Panc1 (cell line): ENCODE data around the gene PTPRR. TPM values are rescaled to one million over a fixed set of nuclear protein-coding genes. Genes with fewer than 3 reads are reported as not detected.
A peak's percentile ranks its signal among the peaks of the same experiment; 100 is the strongest.

ENCODE experiments used
- ATAC-seq: fragments of 200-7000 bp; cut with Tn5 transposase; 2 replicates; pipeline ENCODE4 v1.9.1; 2020; ENCODE audit warnings: mild to moderate bottlenecking, moderate library complexity
- BruUV-seq: library from RNA; stranded (reverse); fragments of 400-500 nt; replicated peaks from 2 replicates; lab custom pipeline; 2021; lab: Mats Ljungman, UMichigan
- CTCF ChIA-PET: fragments of 300-600 bp; sonication (Branson Sonifier 250); formaldehyde crosslinking; loops from one replicate; lab custom pipeline; 2022; ENCODE audit warnings: antibody characterized with exemption; lab: Charles Lee
- POLR2A ChIA-PET: fragments of 300-600 bp; sonication (Branson Sonifier 250); formaldehyde crosslinking; loops from one replicate; lab custom pipeline; 2022; ENCODE audit warnings: antibody characterized with exemption; lab: Charles Lee
- DNase-seq: peaks from one replicate; pipeline ENCODE4 v3.0.0-alpha.2; 2010; ENCODE audit warnings: low read depth, low spot score
- H3K27ac ChIP-seq: 2 replicates; pipeline ENCODE4 v1.5.1; 2011; ENCODE audit warnings: mild to moderate bottlenecking, low read length, inconsistent platforms
- H3K27me3 ChIP-seq: fragments of 200-500 bp; sonication (Bioruptor generic); 2 replicates; pipeline ENCODE4 v1.6.0; 2014; ENCODE audit warnings: low read length, inconsistent platforms; ENCODE audit not compliant: control insufficient read depth, insufficient read depth
- H3K36me3 ChIP-seq: fragments of 200-500 bp; sonication (Bioruptor generic); 2 replicates; pipeline ENCODE4 v1.5.1; 2014; ENCODE audit warnings: inconsistent platforms, mild to moderate bottlenecking, low read length, moderate library complexity; ENCODE audit not compliant: control insufficient read depth, insufficient read depth
- H3K4me1 ChIP-seq: 2 replicates; pipeline ENCODE4 v1.5.1; 2011; ENCODE audit warnings: inconsistent platforms, mild to moderate bottlenecking, low read length, moderate library complexity; ENCODE audit not compliant: control insufficient read depth, insufficient read depth
- H3K4me3 ChIP-seq, 2 experiments: 2 replicates each; pipeline ENCODE4 v1.5.1; 2011 to 2012; ENCODE audit warnings: low read depth in 2 of 2, low read length in 2 of 2, mild to moderate bottlenecking in 2 of 2, inconsistent platforms in 1 of 2, moderate library complexity in 1 of 2
- H3K9me3 ChIP-seq: fragments of 200-500 bp; sonication (Bioruptor generic); 2 replicates; pipeline ENCODE4 v1.5.1; 2014; ENCODE audit warnings: low read depth, mild to moderate bottlenecking, inconsistent platforms, low read length, moderate library complexity; ENCODE audit not compliant: control insufficient read depth, insufficient read depth
- POLR2AphosphoS5 ChIP-seq: IDR thresholded peaks from 2 replicates; pipeline ENCODE4 v1.6.1; 2012; ENCODE audit warnings: mild to moderate bottlenecking, low read depth, low read length, moderate library complexity
- REST ChIP-seq, 2 experiments: IDR thresholded peaks; 2 replicates each; pipeline ENCODE4 v1.6.1; 2011 to 2012; ENCODE audit warnings: low read depth in 2 of 2, control low read depth in 1 of 2, low read length in 1 of 2, mild to moderate bottlenecking in 1 of 2, moderate library complexity in 1 of 2; ENCODE audit not compliant: insufficient read depth in 1 of 2
- SIN3A ChIP-seq: IDR thresholded peaks from 2 replicates; pipeline ENCODE4 v1.6.1; 2012; ENCODE audit warnings: low read depth, mild to moderate bottlenecking, low read length, moderate library complexity, borderline replicate concordance; ENCODE audit not compliant: insufficient read depth
- TCF7L2 ChIP-seq: IDR thresholded peaks from 2 replicates; pipeline ENCODE4 v1.6.1; 2011; ENCODE audit warnings: mild to moderate bottlenecking, low read depth, low read length, inconsistent platforms
- in situ Hi-C: cut with HindIII; loops from 2 replicates; pipeline ENCODE4 v1.10.0; 2016; ENCODE audit warnings: low sequenced_read_pairs, low pct_unique_long_range_greater_than_20kb
- intact Hi-C: fragments of 100-400 bp; cut with micrococcal nuclease; formaldehyde crosslinking; loops from one replicate; pipeline ENCODE4 v1.10.0; 2022; ENCODE audit not compliant: unreplicated experiment
- total RNA-seq: library from RNA; stranded (reverse); gene quantifications from one replicate; pipeline ENCODE4 v1.2.1, GENCODE V29; 2021; ENCODE audit not compliant: unreplicated experiment
- TF ChIP-seq, protein P1 (sequence below): fragments of 450-650 bp; IDR thresholded peaks from 2 replicates; pipeline ENCODE4 v1.5.1; 2017; ENCODE audit warnings: mild to moderate bottlenecking

PTPRR gene
- total RNA-seq, 1 experiment from 2014 or later = not detected

DNA sequence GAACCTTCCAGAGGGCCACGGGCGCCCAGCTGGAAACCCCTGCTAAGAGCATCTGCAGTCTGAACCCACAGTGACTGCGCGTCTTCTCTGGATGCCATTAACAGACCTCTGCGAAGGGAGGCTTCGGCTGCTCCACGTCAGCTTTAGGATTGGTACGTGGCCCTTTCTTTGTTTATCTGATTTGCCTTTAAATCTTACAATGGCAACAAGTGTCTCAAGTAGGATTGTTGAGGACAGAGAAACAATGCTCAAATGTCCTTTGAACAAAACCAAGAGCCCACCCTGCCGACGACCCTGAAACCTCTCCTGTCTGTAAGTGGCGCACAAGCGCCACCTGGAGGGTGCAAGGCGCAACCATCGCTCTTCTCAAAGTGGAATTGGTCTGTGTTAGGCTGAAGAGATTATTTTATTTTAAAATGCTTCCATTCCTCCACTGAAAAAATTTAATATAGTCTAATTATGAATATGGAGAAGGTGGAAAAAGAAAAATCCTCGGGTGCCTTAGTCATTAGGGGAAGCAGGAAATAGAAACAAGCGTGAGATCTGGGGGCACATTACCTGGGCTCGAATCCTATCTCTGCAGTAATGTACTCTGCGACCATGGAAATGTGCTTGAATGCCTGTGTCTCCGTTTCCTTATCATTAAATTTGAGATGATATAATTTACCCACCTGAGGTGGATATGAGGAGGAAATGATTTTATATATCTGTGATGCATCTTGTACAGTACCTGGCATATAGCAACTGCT is 200.7 kb downstream of the PTPRR start:
- DNase-seq (peak; percentile 20), ATAC-seq (peak; percentile 71; the same call in 1 of the 2 replicates)
- Histone ChIP-seq H3K9me3 (no peaks in the 10 kb centered on the region), H3K27me3 (peaks cover 8% of the 10 kb centered on the region), H3K27ac (no peak overlapping the region), H3K4me1 (no peaks in the 10 kb centered on the region; the same call in 1 of the 2 replicates), H3K4me3 (peak overlapping the region in 1 of 2 experiments; percentile 19; a peak in 1 of 4 replicates), H3K36me3 (no peaks in the 10 kb centered on the region)
- POLR2A ChIA-PET = no interaction called here
- CTCF ChIA-PET = no interaction called here
- intact Hi-C loops (loop anchor here (2.0 kb wide), 1 partner anchor 129 kb away; no protein-coding TSS in a partner anchor), in situ Hi-C loops (no loop called here)
- no TSS peak for BruUV-seq
- TF ChIP-seq REST (IDR thresholded peaks at IDR 0.05; ENCODE audit: insufficient read depth in 1 of 2, low read depth in 2 of 2, low read length in 1 of 2) (no peak), SIN3A (no peak), TCF7L2 (no peak), POLR2AphosphoS5 (no peak)
- TF ChIP-seq, protein P1, sequence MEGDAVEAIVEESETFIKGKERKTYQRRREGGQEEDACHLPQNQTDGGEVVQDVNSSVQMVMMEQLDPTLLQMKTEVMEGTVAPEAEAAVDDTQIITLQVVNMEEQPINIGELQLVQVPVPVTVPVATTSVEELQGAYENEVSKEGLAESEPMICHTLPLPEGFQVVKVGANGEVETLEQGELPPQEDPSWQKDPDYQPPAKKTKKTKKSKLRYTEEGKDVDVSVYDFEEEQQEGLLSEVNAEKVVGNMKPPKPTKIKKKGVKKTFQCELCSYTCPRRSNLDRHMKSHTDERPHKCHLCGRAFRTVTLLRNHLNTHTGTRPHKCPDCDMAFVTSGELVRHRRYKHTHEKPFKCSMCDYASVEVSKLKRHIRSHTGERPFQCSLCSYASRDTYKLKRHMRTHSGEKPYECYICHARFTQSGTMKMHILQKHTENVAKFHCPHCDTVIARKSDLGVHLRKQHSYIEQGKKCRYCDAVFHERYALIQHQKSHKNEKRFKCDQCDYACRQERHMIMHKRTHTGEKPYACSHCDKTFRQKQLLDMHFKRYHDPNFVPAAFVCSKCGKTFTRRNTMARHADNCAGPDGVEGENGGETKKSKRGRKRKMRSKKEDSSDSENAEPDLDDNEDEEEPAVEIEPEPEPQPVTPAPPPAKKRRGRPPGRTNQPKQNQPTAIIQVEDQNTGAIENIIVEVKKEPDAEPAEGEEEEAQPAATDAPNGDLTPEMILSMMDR = peak; percentile 91

- in situ Hi-C loops = no loop called here
- CTCF ChIA-PET = no interaction called here
- no peaks in the 10 kb centered on the region; the same call in 1 of the 2 replicates for H3K4me1 ChIP-seq
Measured at GRCh38 chr12:70719071-70719470, 201.5 kb downstream of the PTPRR start.

More at GRCh38 chr12:70719071-70719470, 201.5 kb downstream of the PTPRR start:
- Histone ChIP-seq H3K9me3 (no peaks in the 10 kb centered on the region), H3K27me3 (peaks cover 8% of the 10 kb centered on the region), H3K4me3 (no peak overlapping the region), H3K36me3 (no peaks in the 10 kb centered on the region), H3K27ac (no peak overlapping the region)
- DNase-seq (no peak), ATAC-seq (no peak)
- POLR2A ChIA-PET = no interaction called here
- BruUV-seq = no TSS peak
- intact Hi-C loops = no loop called here
- TF ChIP-seq TCF7L2 (no peak), POLR2AphosphoS5 (no peak), SIN3A (no peak), REST (IDR thresholded peaks at IDR 0.05; ENCODE audit: insufficient read depth in 1 of 2, low read depth in 2 of 2, low read length in 1 of 2) (no peak)
- TF ChIP-seq, protein P1 = no peak
